COR-L47 (cell line): ENCODE results near the gene PRR5.
"Not testable (repeated sequence)": the region's sequence is repeated elsewhere in the genome, so short reads cannot be mapped to it uniquely, and the experiment has no call there.

Experiments
- DNase-seq: peaks from one replicate; lab custom pipeline; 2025; lab: John Stamatoyannopoulos, UW

Gene PRR5, protein sequence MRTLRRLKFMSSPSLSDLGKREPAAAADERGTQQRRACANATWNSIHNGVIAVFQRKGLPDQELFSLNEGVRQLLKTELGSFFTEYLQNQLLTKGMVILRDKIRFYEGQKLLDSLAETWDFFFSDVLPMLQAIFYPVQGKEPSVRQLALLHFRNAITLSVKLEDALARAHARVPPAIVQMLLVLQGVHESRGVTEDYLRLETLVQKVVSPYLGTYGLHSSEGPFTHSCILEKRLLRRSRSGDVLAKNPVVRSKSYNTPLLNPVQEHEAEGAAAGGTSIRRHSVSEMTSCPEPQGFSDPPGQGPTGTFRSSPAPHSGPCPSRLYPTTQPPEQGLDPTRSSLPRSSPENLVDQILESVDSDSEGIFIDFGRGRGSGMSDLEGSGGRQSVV

DNA sequence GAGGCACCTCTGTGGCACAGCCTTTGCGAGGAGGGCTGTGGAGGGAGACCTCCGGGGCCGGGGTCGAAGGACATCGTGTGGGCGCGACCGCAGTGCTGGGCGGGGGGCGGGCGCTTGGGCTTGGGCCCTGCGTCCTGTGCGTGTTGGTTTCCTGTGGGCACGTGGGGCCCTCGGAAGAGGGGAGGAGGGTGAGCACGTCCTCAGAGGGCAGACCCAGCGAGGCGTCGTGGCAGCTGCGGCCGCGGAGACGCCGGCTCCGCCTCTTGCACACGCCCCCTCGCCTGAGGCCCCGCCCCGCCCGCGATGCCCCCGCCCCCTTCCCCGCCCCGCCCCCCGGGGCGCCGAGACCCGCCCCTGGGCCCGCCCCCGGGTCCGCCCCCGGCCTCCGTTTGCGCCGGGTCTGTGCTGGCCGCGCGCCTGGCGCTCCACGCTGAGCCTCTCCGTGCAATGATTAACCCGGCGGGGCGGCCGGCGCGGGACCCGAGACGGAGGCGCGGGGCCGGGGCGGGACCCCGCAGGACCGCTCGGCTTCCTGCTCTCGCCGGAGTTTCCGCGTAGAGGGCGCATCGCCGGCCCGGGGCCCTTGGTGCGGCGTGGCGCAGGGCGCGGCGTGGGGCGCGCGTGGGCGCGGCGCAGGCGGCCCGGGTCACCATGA is at the start of gene PRR5:
Gene PRR5, plus strand, starts transcription at position 381 of the 655 bp plus-strand sequence. Its CDS starts 271 bp downstream, at position 652.
- DNase-seq, result peak; percentile 79

- not testable (repeated sequence) for DNase-seq
These were observed 49.1 kb upstream of the PRR5 start for GRCh38 chr22:44652866-44653265.

GRCh38 chr22:44658311-44658953 is 43.6 kb upstream of the PRR5 start:
- DNase-seq, result no peak

DNA sequence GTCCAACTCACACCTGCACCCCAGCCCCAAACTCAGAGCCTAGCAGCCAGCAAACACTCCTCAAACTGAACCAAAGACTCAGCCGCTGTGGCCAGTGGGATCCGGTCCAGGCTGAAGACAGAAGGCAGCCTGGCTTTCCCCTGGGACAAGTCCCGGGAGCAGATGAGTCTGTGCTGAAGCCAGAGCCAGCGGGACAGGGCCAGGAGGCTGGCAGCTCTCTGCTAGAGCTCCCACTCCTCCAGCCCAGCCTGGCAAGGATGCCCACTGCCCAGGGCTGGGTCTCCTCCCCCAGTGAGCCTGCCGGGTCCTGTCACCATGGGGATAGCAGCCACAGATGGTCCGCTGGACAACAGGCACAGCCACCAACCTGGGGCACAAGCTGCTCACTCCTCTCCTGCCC is 42.9 kb upstream of the PRR5 start:
- no peak for DNase-seq

- DNase-seq, result no peak
These were observed 41.8 kb upstream of the PRR5 start for GRCh38 chr22:44660051-44660830.

- DNase-seq, result no peak
These were observed 40.9 kb upstream of the PRR5 start for GRCh38 chr22:44661070-44661469.

DNA sequence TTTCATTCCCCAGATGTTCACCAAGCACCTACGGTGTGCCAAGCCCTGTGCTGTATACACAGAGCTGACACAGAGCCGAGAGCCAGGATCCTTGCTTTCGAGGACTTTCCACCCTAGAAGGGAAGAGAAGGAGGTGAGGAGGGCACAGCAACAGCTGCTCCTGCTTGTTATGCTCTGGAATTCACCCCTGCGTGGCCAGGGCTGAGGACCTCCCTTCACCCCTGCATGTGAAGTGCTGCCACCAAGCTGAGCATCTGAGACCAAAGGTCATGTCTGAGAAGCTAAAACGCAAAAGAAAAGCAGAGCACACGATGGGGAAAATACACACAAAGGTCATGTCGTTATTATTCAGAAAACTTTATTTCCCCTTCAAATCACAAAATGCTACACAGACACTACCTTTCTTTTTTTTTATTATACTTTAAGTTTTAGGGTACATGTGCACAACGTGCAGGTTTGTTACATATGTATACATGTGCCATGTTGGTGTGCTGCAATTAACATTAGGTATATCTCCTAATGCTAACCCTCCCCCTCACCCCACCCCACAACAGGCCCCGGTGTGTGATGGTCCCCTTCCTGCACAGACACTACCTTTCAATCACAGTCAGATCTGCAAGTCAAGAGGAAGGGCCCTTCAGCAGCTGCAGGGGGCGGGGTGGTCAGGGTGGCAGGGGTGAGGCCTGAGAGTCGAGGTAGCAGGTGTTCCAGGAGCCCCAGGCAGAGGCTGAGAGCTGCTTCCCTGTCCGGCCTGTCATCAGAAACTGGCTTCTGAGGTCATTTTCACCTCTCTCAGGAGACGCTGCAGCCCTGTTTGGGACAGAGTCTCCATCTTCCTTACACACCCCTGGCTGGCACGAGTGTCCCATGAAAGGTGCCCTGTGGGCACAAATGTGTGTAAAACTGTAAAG is 40.1 kb upstream of the PRR5 start:
- DNase-seq, result no peak

- no peak for DNase-seq
These were observed 38.6 kb upstream of the PRR5 start for GRCh38 chr22:44663256-44663999.

GRCh38 chr22:44664149-44664548 is 37.9 kb upstream of the PRR5 start:
- no peak for DNase-seq

DNA sequence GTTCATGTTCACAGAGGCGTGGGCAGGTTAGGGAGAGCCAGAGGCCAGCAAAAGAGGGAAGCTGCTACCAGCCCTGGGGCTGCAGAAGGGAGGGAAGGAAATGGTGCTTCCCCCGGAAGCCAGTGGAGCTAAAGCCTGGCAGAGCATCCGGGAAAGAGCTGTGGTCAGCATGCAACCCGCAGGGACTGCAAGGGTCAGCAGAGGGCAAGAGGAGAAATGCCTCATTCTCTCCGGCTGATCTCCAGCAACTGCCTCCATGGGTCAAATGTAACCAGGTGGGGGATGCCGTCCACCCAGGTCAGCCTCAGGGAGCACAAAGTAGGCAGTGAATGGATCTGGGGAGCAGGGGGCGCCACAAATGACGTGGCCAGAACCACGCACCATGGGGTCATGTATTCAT is 36.9 kb upstream of the PRR5 start:
- DNase-seq, result no peak

- DNase-seq, result no peak
These were observed 35.8 kb upstream of the PRR5 start for GRCh38 chr22:44666207-44666585.

DNA sequence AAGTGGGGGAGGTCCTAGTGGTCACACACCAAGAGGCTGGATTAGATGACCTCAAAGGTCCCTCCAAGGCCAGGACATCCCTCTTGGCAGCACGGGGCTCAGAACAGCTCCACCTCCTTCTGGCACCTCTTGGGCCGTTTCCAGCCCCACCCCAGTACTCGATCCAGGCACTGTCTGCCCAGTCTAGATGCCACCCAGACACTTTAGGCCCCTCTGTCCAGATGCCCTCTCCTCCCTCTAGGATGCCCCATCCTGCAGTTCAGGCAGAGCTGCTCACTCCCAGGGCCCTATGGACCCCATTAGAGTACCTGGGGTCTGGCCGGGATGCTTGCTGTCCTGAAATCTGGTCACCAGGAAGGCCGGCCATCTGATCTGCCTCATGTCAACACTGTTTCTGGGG is 34.7 kb upstream of the PRR5 start:
- DNase-seq, result no peak

DNA sequence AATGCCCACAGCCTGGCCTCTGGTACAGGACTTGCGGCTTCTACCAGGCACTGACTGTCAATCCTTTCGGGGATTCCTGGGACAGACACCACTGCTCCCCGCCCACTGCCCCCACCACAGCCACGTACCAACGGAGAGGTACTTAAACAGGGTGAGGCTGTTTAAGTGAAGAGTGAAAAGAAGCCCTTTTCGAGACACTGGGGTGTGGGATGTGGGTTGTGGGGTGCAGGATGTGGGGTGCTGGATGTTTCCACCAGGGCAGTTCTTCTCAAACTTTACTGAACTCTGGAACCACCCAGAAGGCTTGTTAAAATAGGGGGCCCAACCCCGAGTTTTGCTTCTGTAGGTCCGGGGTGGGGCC is 34.2 kb upstream of the PRR5 start:
- DNase-seq, result no peak

DNA sequence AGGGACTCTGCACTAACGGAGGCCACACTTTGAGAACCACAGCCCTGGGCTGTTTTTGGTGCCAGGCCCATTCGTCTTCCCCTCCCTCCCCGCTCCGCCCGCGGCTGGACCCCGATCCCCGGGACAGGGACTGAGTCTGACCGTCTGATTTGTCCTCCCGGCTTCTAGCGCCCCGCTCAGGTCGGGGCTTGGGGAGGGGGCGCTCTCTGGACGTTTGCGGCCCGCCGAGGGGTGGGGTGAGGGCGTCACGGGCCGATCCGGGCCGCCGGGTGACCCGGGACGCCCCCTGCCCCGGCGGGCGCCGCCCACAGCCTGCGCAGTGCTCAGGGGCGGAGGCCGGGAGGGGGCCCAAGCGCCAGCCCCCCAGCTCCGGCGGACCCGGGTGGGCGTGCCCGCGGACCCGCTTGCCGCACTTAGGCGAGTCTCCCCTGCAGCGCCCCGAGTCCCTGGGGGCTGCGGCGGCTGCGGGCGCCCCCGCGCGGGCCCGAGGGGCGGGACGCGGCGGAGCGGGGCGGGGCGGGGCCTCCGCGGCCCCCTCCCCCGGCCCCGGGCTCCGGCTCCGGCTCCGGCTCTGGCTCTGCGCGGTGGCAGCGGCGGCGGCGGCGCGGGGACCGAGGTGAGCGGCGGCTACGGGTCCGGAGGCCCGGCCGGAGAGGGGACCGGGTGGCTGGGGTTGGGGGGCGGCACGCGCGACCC is 33.7 kb upstream of the PRR5 start:
- no peak for DNase-seq

DNA sequence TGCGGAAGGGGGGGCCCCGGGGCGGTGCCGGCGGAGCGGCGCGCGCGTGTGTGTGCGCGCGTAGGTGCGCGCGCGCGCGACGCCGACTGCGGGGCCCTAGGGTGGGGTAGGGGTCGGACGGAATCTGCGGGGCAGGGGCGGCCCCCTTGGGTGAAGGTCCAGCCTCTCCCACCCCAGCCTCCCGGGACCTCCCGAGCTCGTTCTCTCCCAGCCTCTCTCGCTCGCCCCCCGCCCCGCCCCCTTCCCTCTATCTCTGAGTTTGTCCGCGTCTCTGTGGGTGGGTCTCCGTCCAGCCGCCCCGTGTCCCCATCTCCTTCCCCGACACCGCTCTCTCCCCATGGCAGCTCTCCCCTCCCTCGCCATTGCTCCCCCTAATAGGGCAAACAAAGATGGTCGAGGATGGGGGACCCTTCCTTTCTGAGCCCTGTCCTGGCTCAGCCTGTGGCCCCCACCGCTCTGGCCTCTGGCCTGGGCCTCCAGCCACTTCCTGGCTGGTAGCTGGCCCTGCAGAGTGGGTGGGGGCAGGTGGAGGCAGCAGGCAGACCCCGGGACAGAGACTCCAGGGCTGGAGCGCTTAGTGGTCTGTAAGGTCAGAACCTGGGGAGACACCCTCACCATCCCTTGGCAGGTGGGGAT is 33.0 kb upstream of the PRR5 start:
- DNase-seq, result no peak

GRCh38 chr22:44669561-44669976 is 32.4 kb upstream of the PRR5 start:
- DNase-seq, result no peak

GRCh38 chr22:44670220-44670988 is 31.6 kb upstream of the PRR5 start:
- no peak for DNase-seq

GRCh38 chr22:44671742-44672141 is 30.3 kb upstream of the PRR5 start:
- no peak for DNase-seq

- no peak for DNase-seq
These were observed 29.4 kb upstream of the PRR5 start for GRCh38 chr22:44672632-44673031.
